ENCODE measurements around the gene NUPR1.
A peak's percentile ranks its signal among the peaks of the same experiment; 100 is the strongest.
"Not testable (repeated sequence)": the region's sequence is repeated elsewhere in the genome, so short reads cannot be mapped to it uniquely, and the experiment has no call there.

The NUPR1 gene

GRCh38 chr16:28531777-28532744 lies 6.7 kb downstream of the NUPR1 start:
- peak; percentile 57 for DNase-seq
- in situ Hi-C loops (cut with HindIII; ENCODE audit: low pct_ligation_motif_present, low pct_unique_long_range_greater_than_20kb, low sequenced_read_pairs), result no loop called here

GRCh38 chr16:28529124-28529523 lies 9.7 kb downstream of the NUPR1 start:
- in situ Hi-C loops (cut with HindIII; ENCODE audit: low pct_ligation_motif_present, low pct_unique_long_range_greater_than_20kb, low sequenced_read_pairs), result no loop called here
- DNase-seq, result no peak

GRCh38 chr16:28528463-28528867 lies 10.3 kb downstream of the NUPR1 start:
- in situ Hi-C loops (cut with HindIII; ENCODE audit: low pct_ligation_motif_present, low pct_unique_long_range_greater_than_20kb, low sequenced_read_pairs), result no loop called here
- DNase-seq, result no peak

GRCh38 chr16:28527985-28528384 lies 10.8 kb downstream of the NUPR1 start:
- no peak for DNase-seq
- in situ Hi-C loops (cut with HindIII; ENCODE audit: low pct_ligation_motif_present, low pct_unique_long_range_greater_than_20kb, low sequenced_read_pairs), result no loop called here

GRCh38 chr16:28527100-28527785 lies 11.5 kb downstream of the NUPR1 start:
- in situ Hi-C loops (cut with HindIII; ENCODE audit: low pct_ligation_motif_present, low pct_unique_long_range_greater_than_20kb, low sequenced_read_pairs); DNase-seq: not testable (repeated sequence)

- no peak for DNase-seq
- in situ Hi-C loops (cut with HindIII; ENCODE audit: low pct_ligation_motif_present, low pct_unique_long_range_greater_than_20kb, low sequenced_read_pairs), result no loop called here
Measured at GRCh38 chr16:28526201-28527099, 12.3 kb downstream of the NUPR1 start.

GRCh38 chr16:28524681-28525171 lies 14.0 kb downstream of the NUPR1 start:
- in situ Hi-C loops (cut with HindIII; ENCODE audit: low pct_ligation_motif_present, low pct_unique_long_range_greater_than_20kb, low sequenced_read_pairs), result no loop called here
- no peak for DNase-seq

GRCh38 chr16:28522792-28523191 lies 16.0 kb downstream of the NUPR1 start:
- no peak for DNase-seq

GRCh38 chr16:28521436-28521835 lies 17.3 kb downstream of the NUPR1 start:
- DNase-seq, result no peak

More at GRCh38 chr16:28522792-28523191, 16.0 kb downstream of the NUPR1 start:
- in situ Hi-C loops (cut with HindIII; ENCODE audit: low pct_ligation_motif_present, low pct_unique_long_range_greater_than_20kb, low sequenced_read_pairs), result no loop called here

GRCh38 chr16:28520672-28521071 lies 18.1 kb downstream of the NUPR1 start:
- in situ Hi-C loops (cut with HindIII; ENCODE audit: low pct_ligation_motif_present, low pct_unique_long_range_greater_than_20kb, low sequenced_read_pairs), result no loop called here

More at GRCh38 chr16:28521436-28521835, 17.3 kb downstream of the NUPR1 start:
- in situ Hi-C loops (cut with HindIII; ENCODE audit: low pct_ligation_motif_present, low pct_unique_long_range_greater_than_20kb, low sequenced_read_pairs), result no loop called here

GRCh38 chr16:28514246-28514645 lies 24.5 kb downstream of the NUPR1 start:
- in situ Hi-C loops (cut with HindIII; ENCODE audit: low pct_ligation_motif_present, low pct_unique_long_range_greater_than_20kb, low sequenced_read_pairs), result no loop called here

More at GRCh38 chr16:28520672-28521071, 18.1 kb downstream of the NUPR1 start:
- DNase-seq, result no peak

GRCh38 chr16:28513484-28514181 lies 25.1 kb downstream of the NUPR1 start:
- no peak for DNase-seq
- in situ Hi-C loops (cut with HindIII; ENCODE audit: low pct_ligation_motif_present, low pct_unique_long_range_greater_than_20kb, low sequenced_read_pairs), result no loop called here

More at GRCh38 chr16:28514246-28514645, 24.5 kb downstream of the NUPR1 start:
- no peak for DNase-seq

- in situ Hi-C loops (cut with HindIII; ENCODE audit: low pct_ligation_motif_present, low pct_unique_long_range_greater_than_20kb, low sequenced_read_pairs), result no loop called here
- DNase-seq, result no peak
Measured at GRCh38 chr16:28511801-28512789, 26.7 kb downstream of the NUPR1 start.

GRCh38 chr16:28511031-28511430 lies 27.7 kb downstream of the NUPR1 start:
- DNase-seq, result no peak
- in situ Hi-C loops (cut with HindIII; ENCODE audit: low pct_ligation_motif_present, low pct_unique_long_range_greater_than_20kb, low sequenced_read_pairs), result no loop called here

- in situ Hi-C loops (cut with HindIII; ENCODE audit: low pct_ligation_motif_present, low pct_unique_long_range_greater_than_20kb, low sequenced_read_pairs), result no loop called here
- no peak for DNase-seq
Measured at GRCh38 chr16:28505489-28506137, 33.2 kb downstream of the NUPR1 start.

GRCh38 chr16:28504707-28505404 lies 33.9 kb downstream of the NUPR1 start:
- in situ Hi-C loops (cut with HindIII; ENCODE audit: low pct_ligation_motif_present, low pct_unique_long_range_greater_than_20kb, low sequenced_read_pairs), result no loop called here
- peak; percentile 25 for DNase-seq

Data from ACHN (cell line).